Measurements from ENCODE around the gene ACP4. TPM values are rescaled to one million over a fixed set of nuclear protein-coding genes. Genes with fewer than 3 reads are reported as not detected.

The ACP4 gene
- total and polyA plus RNA-seq, 2 of the 13 experiments (the other 11 are each of a cell fraction or from before 2014, with no cell fraction given): 0.08 TPM; not detected in 1

- no peak for TF ChIP-seq ZNF569 (CRISPR knock-in tag; IDR thresholded peaks at IDR 0.05; ENCODE audit: borderline replicate concordance)
- TF ChIP-seq RXRB (CRISPR knock-in tag; IDR thresholded peaks at IDR 0.05; ENCODE audit: borderline replicate concordance): 0 out of 2 replicates have a peak, but pooled peaks have one; percentile 18
- no peak for TF ChIP-seq ZNF550 (CRISPR knock-in tag; IDR thresholded peaks at IDR 0.05; ENCODE audit: borderline replicate concordance)
- TF ChIP-seq NFE2L2 (IDR thresholded peaks at IDR 0.05; ENCODE audit: low read length): no peak
- no peak for TF ChIP-seq GRHL1 (CRISPR knock-in tag; conservative IDR thresholded peaks at IDR 0.05)
- no peak for TF ChIP-seq NFYB (CRISPR knock-in tag; IDR thresholded peaks at IDR 0.05)
- peak; percentile 76 for TF ChIP-seq AGO2 (optimal IDR thresholded peaks at IDR 0.05; ENCODE audit: low read depth, low read length)
- no peak for TF ChIP-seq MTA3 (CRISPR knock-in tag; IDR thresholded peaks at IDR 0.05)
- TF ChIP-seq IKZF1 (IDR thresholded peaks at IDR 0.05): no peak
- TF ChIP-seq ZNF546 (CRISPR knock-in tag; conservative IDR thresholded peaks at IDR 0.05): no peak
- 0 out of 2 replicates have a peak, but pooled peaks have one; percentile 11 for TF ChIP-seq ZNF501 (CRISPR knock-in tag; IDR thresholded peaks at IDR 0.05)
- TF ChIP-seq RAD51 (IDR thresholded peaks at IDR 0.05; ENCODE audit: borderline replicate concordance): no peak
- no peak for TF ChIP-seq ETS1 (CRISPR knock-in tag; IDR thresholded peaks at IDR 0.05)
- no peak for TF ChIP-seq HNRNPUL1 (IDR thresholded peaks at IDR 0.05; ENCODE audit: low read depth, low read length)
- TF ChIP-seq PRMT3 (CRISPR knock-in tag; IDR thresholded peaks at IDR 0.05; ENCODE audit: borderline replicate concordance, low read depth): no peak
- no peak for TF ChIP-seq NCOA1 (CRISPR knock-in tag; IDR thresholded peaks at IDR 0.05)
- TF ChIP-seq ZNF839 (CRISPR knock-in tag; IDR thresholded peaks at IDR 0.05; ENCODE audit: borderline replicate concordance): no peak
- TF ChIP-seq STAT5B (CRISPR knock-in tag; IDR thresholded peaks at IDR 0.05): no peak
- no peak for TF ChIP-seq GABPA (IDR thresholded peaks at IDR 0.05; ENCODE audit: low read depth, low read length)
- no peak for TF ChIP-seq GABPA (CRISPR knock-in tag; IDR thresholded peaks at IDR 0.05; ENCODE audit: low read depth)
- TF ChIP-seq RFXANK (CRISPR knock-in tag; IDR thresholded peaks at IDR 0.05): no peak
- no peak for TF ChIP-seq ZNF776 (CRISPR knock-in tag; IDR thresholded peaks at IDR 0.05)
- no peak for TF ChIP-seq SMYD3 (CRISPR knock-in tag; IDR thresholded peaks at IDR 0.05)
- no peak for TF ChIP-seq KLF9 (CRISPR knock-in tag; IDR thresholded peaks at IDR 0.05; ENCODE audit: low read depth)
- TF ChIP-seq TEF (CRISPR knock-in tag; IDR thresholded peaks at IDR 0.05): no peak
- no peak for TF ChIP-seq MIER3 (CRISPR knock-in tag; IDR thresholded peaks at IDR 0.05; ENCODE audit: borderline replicate concordance)
- TF ChIP-seq NFATC3 (CRISPR knock-in tag; IDR thresholded peaks at IDR 0.05): no peak
- TF ChIP-seq PTBP1 (IDR thresholded peaks at IDR 0.05; ENCODE audit: low read depth, low read length, poor library complexity, severe bottlenecking): no peak
- no peak for TF ChIP-seq JDP2 (CRISPR knock-in tag; IDR thresholded peaks at IDR 0.05; ENCODE audit: borderline replicate concordance)
These were observed 1.5 kb downstream of the ACP4 start (continued) for GRCh38 chr19:50791594-50792271.

Data from HepG2 (cell line).